GM19467 (cell line): ENCODE results near the gene SDR39U1.

Source experiments
- ATAC-seq: cut with Tn5 transposase; IDR thresholded peaks from one replicate; pipeline ENCODE4 v1.9.1; 2021; ENCODE audit warnings: mild to moderate bottlenecking, moderate library complexity; ENCODE audit not compliant: unreplicated experiment

The SDR39U1 gene

DNA sequence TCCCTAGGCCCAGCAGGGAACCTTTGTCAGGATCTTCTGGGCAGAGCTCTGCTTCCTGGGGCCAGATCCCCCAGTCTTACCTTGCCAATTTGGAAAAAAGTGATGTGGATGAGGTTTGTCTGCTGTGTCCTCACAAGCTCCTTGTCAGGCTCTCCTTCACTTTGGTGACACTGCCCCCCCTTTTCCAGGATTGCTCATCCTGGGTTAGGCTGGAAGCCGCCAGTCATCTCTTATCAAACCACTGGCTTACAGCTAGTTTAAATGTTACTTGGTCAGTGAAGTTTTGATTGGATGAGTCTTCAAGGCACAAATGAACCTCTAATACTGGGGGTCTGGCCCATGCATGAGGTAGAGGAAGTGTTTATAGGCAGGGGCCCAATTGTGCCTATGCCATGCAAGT is 28.5 kb downstream of the SDR39U1 start:
- no peak for ATAC-seq

DNA sequence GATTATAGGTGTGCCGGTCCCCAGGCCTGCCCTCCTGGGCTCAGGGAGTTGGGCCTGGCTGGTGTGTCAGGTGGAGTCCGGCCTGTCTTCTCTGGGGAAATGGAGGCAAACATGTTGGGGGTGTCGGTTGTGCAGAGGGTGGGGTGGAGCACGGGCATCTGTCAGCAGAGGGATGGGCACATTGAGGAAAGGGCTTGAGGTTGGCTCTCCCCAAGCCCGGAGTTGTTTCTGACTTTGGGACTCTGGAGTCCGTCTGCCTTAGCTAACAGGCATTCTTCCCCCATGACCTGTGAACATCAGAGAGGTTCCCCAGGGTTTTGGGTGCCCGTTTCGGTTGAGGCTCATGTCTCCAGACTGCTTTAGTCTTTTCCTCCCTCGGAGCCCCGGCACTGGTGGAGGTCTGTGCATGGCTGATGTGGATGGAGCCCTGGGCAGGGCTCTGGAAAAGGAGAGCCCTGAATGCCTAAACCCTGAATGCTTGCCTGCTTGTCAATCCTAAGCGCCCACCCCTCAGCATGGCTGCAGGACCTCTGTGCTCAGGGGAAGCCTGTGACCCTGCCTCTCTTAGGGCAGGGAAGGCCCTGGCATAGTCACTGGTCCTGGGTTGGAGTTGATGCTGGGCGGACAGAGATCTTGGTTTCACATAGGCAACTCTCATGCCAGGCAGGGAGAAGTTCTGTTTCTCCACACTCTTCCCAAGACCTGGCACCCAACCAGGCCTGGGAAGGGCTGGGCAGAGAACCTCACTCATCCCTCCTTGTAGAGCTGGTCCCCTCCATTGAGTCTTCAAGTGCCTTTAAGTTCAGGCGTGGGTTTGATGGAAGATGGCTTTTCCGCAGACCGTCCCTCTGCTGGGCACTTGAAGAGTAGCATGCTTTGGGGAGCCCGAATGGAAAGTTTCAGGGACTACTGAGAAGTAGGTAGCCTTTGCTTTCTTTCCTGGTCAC is 30.9 kb downstream of the SDR39U1 start:
- ATAC-seq, result no peak

DNA sequence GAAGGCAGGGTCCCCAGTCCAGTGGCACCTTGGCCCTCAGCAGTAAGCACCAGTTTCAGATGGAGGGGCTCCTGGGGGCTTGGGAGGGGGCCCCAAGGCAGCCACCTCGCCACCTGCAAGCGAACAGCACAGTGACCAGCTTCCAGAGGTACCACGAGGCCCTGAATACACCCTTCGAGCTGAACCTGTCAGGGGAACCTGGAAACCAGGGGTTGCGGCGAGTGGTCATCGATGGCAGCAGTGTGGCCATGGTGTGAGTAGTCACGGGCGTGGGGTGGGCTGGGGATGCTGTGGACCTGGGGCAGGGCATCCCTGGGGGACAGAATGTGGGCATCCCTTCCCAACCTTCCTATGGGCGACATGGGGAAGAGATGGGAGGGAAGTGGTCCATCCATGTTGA is 32.6 kb downstream of the SDR39U1 start:
- no peak for ATAC-seq

DNA sequence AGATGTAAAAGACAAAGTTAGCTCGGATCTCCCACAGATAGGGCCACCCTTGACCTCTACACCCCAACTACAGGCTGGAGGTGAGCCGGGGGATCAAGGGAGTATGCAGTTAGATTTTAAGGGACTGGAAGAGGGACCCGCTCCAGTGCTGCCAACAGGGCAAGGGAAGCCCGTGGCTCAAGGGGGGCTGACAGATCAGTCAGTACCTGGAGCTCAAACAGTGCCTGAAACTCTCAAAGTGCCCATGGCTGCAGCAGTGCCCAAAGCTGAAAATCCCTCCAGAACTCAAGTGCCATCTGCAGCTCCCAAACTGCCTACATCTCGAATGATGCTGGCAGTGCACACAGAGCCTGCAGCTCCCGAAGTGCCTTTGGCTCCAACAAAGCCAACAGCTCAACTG is 33.4 kb downstream of the SDR39U1 start:
- ATAC-seq, result no peak

DNA sequence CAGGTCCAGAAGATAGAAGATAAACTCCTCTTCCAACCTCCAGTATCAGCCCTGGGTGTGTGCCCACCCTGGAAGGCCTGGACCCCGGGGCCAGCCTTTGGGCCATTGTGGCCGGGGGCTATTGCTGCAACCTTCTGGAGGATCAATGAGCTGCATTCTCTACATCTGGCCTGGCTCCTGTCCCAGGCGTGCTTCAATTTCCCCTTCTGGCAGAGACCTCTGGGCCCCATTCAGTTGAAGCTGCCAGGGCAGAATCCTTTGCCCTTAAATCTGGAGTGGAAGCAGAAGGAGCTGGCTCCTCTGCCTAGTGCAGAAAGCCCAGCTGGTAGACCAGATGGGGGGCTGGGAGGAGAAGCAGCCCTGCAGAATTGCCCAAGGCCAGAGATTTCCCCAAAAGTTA is 33.8 kb downstream of the SDR39U1 start:
- no peak for ATAC-seq

DNA sequence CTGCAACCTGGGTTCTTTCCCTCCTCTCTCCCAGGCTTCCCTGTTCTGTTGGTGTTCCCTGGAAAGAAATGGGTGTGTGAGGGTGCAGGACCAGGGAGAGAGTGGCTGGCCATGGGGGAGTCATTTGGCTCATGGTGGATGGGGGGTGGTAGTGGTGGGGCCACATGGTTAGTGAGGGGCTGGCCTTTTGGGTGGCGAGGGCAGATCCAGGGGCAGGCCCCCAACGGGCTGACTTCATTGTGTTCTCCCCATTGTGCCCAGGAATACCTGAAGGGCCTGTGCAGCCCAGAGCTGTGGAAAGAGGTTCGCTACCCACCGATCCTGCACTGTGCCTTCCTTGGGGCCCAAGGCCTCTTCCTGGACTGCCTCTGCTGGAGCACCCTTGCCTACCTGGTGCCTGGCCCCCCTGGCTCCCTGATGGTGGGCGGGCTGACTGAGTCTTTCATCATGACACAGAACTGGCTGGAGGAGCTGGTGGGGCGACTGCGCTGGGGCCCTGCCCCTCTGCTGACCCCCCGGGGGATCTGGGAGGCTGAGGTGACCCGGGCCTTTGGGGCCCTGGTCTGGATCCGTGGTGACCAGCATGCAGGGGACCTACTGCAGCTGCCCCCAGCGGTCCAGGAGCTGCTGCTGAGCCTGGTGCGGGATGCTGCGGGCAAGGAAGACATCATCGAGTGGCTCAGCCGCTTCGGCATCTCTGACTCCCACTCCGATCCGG is 34.8 kb downstream of the SDR39U1 start:
- ATAC-seq, result no peak

DNA sequence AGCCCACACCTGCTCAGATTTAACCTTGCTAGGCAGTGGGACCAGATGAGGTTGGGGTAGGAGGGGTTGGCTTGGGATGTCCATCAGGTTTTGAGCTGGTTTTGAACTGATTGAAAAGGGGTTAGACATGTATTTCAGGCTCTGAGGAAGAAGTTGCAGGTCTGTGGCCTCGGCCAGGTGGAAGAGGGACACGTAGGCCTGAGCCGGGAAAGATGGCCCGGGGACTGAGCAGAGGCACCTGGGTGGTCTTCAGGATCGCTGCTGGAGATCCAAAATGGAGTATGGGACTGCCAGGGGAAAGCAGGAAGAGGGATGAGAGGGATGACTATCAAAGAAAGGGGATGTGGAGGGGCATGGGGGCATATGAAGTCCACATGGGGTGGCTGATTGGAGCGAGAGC is 36.2 kb downstream of the SDR39U1 start:
- no peak for ATAC-seq

DNA sequence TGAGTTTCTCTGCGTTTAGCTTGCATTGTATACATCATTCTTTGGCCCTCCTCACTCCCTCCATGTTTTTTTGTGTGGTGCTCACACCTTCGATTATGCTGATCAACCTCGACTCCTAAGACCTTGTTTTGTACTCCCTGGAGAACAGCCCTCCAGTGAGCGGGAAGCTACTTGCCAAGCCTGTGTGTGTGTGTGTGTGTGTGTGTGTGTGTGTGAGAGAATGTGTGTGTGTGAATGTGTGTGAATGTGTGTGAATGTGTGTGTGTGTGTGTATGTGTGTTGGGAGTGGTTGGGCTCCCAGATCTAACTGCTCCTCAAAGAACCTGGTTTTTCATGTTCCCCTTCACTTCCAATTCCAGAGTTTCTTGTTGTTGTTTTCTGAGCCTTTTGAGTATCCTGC is 37.8 kb downstream of the SDR39U1 start:
- no peak for ATAC-seq

DNA sequence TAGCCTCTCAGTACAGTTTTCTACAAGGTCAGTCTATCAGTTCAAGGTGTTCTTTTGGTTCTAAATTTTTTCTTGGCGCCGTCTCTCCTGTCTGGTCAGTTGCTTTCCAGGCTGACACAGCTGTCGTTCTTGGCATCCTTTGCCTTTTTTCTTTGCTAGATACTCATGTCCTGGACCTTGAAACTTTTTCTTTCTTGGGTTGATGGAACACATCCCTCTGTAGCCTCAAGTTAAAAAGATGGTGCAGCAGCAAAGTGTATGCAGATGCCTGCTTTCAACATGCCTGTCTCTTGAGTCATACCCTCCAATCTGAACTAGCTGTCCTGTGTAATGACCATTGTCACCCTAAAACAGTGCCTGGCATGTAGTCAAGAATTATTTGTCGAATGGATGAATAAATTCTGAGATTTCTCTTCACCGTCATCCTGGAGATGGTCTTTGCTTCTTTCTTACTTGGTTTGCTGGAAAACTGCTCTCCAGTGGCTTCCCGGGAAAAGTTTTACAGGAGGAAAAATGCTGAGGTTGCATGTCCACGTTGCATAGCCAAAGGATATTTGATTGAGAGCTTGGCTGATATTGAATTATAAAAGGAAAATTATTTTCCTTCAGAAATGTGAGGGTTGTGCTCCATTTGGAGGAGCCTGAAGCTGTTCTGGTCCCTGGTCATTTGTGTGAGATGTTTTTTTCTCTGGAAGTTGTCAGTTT is 39.1 kb downstream of the SDR39U1 start:
- no peak for ATAC-seq

DNA sequence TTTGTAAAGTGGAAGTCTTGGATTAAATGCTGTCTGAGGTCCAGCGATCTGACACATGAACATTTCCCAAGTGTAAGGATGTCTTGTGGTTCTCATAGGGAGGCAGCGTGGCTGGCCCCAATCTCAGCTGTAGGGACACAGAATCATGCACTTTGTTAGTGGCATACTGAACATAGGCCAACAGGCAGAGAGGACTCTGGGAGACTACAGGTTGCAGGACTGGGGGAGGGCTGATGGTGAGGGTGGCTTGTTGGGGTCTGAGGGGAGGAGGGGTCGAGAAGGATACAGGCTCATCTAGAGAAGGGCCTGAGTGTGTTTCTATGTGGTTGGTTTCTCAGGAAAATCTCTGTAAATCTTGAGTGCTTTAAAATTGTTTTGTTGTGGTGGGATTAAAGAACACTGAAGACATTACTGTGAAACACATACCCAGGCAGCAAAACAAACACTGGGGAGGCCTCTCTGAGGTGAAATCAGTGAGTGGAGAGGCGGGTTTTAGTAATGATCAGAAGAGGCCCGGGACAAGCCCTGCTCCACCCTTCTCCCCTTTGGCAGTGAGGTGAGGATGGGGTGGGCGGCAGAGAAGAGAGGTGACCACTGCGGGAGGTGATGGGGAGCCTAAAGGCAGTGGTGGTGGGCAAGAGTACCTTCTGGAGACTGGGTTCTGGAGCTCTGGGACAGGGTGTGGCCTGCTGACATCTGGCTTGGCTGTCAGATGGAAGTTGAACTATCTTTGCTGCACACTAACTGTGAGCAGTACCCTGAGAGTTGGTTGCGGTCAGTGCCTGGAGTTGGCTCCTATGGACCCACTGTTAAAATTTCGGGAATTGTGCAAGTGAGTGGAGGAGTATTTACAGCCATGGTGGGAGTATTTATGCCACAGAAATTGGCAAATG is 40.5 kb downstream of the SDR39U1 start:
- no peak for ATAC-seq

DNA sequence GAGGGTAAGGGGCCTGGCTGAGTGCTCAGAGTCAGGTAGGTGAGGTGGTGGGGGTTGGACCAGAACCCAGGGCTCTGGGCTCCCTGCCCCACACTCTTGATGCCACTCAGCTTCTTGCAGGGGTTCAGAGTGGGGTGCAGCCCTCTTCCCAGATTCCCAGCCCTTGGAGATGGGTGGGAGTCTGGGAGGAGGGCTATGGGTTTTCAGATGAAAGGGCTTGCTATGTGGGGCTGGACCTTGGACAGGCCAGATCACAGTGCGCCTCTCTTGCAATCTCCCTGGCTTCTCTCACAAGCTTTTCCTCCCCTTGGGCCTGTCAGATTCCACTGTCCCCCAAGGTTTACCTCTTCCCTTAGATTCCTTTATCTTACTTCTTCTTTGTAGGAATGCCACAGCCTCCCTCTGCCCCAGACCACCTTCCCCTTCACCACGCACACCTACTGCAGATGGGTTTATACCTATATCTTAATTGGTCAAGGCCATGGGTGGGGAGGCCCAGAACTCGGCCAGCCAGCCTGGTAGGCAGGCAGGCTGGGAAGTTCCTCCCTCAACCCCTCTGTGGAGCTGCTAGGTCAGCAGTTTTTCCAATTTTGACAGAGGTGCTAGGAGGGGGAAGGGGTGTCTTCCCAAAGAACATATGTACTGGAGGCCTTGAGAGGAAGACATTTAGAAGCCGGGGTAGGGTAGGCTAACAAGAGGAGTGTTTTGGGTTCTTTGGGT is 42.4 kb downstream of the SDR39U1 start:
- ATAC-seq, result no peak

DNA sequence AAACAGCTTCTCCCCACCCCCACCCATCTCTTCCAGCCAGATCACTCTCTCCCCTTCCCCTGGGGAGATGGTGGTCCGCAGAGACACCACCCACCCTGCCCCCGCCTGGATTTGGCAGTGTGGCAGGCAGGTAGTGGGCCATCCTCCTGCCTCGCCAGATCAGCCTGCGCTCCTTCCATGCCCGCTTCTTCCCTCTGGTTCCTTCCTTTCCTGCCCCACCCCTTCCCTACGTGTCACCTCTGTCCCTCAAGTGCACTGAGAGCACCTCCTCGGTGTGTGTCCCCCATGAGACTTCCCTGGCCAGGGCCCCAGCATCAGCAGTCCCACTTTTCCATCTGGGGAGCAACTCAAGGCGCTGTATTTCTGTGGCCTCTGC is 43.1 kb downstream of the SDR39U1 start:
- ATAC-seq, result no peak

DNA sequence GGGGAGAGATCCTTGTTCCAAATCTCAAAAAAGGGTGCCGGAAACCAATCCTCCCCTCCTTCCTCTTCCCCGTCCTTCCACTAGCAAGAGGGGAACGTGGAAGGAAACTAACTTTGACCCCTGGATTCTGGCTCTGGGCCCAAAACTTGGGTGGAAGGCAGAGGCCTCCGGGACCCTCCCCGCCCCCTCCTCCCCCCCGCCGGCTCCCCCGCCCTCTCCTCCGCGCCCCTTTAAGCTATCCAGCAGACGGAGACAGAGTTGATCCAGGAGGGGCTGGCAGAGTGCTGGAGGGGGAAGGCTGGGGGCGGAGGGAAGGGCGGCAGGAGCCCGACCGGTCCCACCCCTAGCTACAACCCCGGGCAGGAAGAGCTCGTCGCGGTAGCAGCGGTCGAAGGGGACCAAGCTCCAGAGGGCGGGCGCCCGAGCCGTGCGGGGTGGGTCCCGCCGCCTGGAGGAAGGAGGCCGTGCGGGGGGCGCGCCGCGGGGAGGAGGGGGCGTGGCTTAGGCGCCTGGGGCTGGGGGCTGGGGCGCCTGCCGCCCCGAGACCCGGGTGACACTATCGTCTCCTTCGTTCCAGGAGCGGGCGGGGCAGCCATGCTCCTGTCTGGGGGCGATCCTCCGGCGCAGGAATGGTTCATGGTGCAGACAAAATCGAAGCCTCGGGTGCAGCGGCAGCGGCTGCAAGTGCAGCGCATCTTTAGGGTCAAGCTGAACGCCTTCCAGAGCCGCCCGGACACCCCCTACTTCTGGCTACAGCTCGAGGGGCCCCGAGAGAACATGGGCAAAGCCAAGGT is 43.7 kb downstream of the SDR39U1 start, which contains the start of gene NYNRIN:
TSS of gene NYNRIN (plus strand) at position 351 of the 794 bp plus-strand sequence. CDS start at position 595, 244 bp downstream.
- no peak for ATAC-seq

DNA sequence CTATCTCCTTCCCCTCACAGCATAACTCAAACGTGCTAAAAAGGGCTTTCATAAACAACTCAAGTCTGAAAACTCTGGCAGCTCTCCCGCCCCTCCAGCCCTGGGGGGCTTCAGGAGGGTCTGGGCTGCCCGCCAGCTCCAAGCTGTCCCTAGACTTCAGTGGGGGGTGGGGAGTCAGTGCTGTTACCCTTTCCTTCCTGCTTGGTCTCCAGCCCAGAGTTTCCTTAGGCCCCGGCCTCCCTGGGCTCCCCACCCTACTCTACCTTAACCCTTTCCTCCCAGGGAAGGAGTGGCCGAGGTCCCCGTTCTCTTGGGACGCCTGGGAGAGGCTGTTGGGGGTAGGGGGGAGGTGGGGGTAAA is 44.3 kb downstream of the SDR39U1 start:
- no peak for ATAC-seq

DNA sequence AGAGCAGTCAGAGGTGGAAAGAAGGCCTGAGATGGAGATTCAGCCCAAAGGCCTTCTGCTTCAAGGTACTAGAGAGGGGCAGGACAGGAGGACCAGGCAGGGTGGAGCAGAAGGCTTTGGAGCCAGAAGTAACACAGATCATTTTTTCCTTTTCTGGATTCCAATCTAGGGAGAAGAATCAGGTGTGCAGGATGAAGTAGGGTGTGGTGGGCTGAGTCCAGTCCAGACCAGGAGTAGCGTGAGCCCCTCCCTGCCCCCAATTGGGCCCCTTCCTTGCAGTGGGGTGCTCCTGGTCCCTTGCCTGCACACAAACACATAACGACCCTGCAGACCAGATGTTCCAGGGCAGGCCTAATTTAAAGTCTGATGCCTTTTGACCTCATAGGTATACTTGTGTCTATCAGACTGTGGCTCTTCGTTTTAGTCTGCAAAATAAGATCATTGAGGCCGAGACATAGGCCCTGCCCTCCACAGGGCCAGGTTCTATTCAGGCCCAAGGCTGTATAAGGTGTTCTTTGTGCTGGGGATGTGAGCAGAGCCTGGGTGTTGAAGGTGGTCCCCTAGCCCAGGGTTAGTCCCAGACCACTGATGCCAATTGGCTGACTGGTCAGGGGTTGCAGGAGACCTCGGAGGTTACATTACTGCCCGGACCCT is 44.8 kb downstream of the SDR39U1 start:
- no peak for ATAC-seq

DNA sequence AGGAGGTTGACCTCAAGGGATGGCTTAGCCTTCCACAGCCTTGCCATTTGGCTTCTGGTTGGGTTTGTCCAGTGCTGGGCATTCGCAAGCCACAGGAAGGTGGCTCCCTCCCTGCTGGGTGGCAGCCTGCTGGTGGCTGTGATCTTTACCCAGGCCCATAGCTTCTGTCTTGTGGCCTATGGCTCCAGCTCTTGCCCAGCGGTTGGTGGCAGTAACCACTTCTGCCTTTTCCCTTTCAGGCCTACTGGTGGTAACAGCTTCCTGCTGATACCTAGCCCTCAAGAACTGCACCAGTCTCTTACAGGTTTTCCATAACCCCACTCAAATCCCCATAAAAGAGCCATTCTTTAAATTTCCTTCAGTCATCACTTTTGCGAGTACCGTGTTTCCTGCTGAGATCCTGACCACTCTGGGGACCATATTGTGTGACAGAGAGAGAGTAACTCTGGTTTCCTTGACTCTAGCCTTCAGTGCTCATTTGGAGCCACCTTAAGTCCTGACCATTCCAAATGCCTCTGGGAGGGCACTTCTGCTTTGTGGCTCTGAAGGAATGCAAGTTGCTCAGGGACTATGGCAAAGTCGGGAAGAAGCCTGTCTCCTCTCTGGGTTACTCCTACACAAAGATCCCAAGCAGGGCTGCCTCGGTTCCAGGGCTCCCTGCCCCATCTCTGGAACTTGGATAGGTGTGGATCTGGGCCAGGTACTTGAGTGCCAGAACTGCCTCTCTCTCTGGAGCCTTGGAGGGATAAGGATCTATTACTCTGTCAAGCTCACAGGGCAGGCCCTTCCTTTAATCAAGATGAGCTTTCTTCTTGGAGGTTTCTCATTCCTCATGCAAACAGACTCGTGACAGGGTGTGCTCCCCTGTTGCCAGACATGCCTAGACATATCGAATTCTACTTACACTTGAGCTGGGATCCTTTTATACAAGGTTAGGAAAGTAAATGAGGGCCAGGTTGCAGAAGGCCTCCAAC is 46.7 kb downstream of the SDR39U1 start:
- ATAC-seq, result no peak

DNA sequence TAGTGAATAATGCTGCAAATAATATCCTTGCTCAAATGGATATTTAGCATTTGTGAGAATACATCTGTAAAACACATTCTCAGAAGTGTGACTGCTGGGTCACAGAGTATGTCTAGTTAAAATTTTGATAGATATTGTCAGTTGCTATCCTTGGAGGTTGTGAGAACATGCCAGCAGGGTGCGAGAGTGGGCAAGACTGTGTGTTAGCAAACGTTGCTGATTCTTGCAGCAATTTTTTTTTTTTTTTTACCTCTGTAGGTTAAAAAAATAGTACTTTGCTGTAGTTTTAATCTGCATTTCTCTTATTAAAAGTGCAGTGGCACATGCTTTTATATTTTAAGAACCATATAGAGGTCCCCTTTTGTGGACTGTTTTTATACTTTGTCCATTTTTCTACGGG is 48.3 kb downstream of the SDR39U1 start:
- ATAC-seq, result no peak
